GM19455 (cell line): ENCODE measurements around the gene HDHD3.

ENCODE experiments used
- ATAC-seq: cut with Tn5 transposase; IDR thresholded peaks from one replicate; pipeline ENCODE4 v1.9.1; 2021; ENCODE audit not compliant: unreplicated experiment

Gene HDHD3

GRCh38 chr9:113337714-113338113 lies 39.1 kb downstream of the HDHD3 start:
- no peak for ATAC-seq

GRCh38 chr9:113331780-113332179 lies 45.0 kb downstream of the HDHD3 start:
- no peak for ATAC-seq

- no peak for ATAC-seq
These were observed 48.6 kb downstream of the HDHD3 start for GRCh38 chr9:113328045-113328782.

GRCh38 chr9:113326230-113326629 lies 50.6 kb downstream of the HDHD3 start:
- no peak for ATAC-seq
